Heart right ventricle (tissue), 16 donors: Measurements from ENCODE around the gene TCF12. TPM values are rescaled to one million over a fixed set of nuclear protein-coding genes. Genes with fewer than 3 reads are reported as not detected.

ENCODE experiments used
- ATAC-seq, 8 donors: fragments of 200-7000 bp; cut with Tn5 transposase; one replicate each; pipeline ENCODE4 v1.9.1; 2020; ENCODE audit warnings: mild to moderate bottlenecking in 8 of 8, moderate library complexity in 8 of 8, moderate number of reproducible peaks in 1 of 8
- DNase-seq, 2 donors: peaks; one replicate each; pipeline ENCODE4 v3.0.0-alpha.2; 2020
- H3K27ac ChIP-seq, 10 donors: fragments of 200-600 bp; sonication (generic) in 2 of 10; one replicate each; pipeline versions ENCODE4 v1.5.0 to v1.8.0; 2020 to 2022; ENCODE audit warnings: mild to moderate bottlenecking in 3 of 10
- H3K27me3 ChIP-seq, 7 donors: fragments of 200-600 bp; one replicate each; pipeline ENCODE4 v1.8.0; 2021 to 2022; ENCODE audit warnings: mild to moderate bottlenecking in 2 of 7
- H3K36me3 ChIP-seq, 9 donors: fragments of 200-600 bp; sonication (generic) in 1 of 9; one replicate each; pipeline versions ENCODE4 v1.5.0 to v1.8.0; 2020 to 2022; ENCODE audit warnings: mild to moderate bottlenecking in 2 of 9
- H3K4me1 ChIP-seq, 9 donors: fragments of 200-600 bp; sonication (generic) in 1 of 9; one replicate each; pipeline versions ENCODE4 v1.5.0 to v1.8.0; 2020 to 2022; ENCODE audit warnings: mild to moderate bottlenecking in 4 of 9
- H3K4me3 ChIP-seq, 10 donors: fragments of 200-600 bp; sonication (generic) in 2 of 10; one replicate each; pipeline versions ENCODE4 v1.5.0 to v1.8.0; 2020 to 2022; ENCODE audit warnings: mild to moderate bottlenecking in 7 of 10, moderate library complexity in 2 of 10
- H3K9me3 ChIP-seq, 11 donors: fragments of 200-600 bp in 10 of 11; sonication (generic) in 2 of 11; one replicate each; pipeline versions ENCODE4 v1.5.0 to v1.8.0; 2013 to 2022; ENCODE audit warnings: mild to moderate bottlenecking in 2 of 11, control low read depth in 1 of 11, moderate library complexity in 1 of 11
- CTCF ChIP-seq, 9 donors: fragments of 200-600 bp; sonication (generic) in 2 of 9; IDR thresholded peaks; one replicate each; pipeline versions ENCODE4 v1.5.0 to v1.8.0; 2021 to 2022; ENCODE audit warnings: antibody characterized with exemption in 9 of 9, mild to moderate bottlenecking in 5 of 9, moderate library complexity in 1 of 9
- WGBS, 2 donors: extraction: QIAGEN DNeasy Blood & Tissue Kit; methylation state at CpG; one replicate each; pipeline ENCODE4 v1.1.7; 2013; ENCODE audit warnings: inconsistent platforms in 1 of 2; 5-methylcytosine and 5-hydroxymethylcytosine counted together
- intact Hi-C, 10 donors: fragments of 100-400 bp; cut with DNase I; formaldehyde crosslinking; loops; one replicate each; pipeline versions ENCODE4 v1.11.1 to v1.14.2; 2022
- polyA plus RNA-seq, 2 donors: library from polyadenylated mRNA; stranded (reverse); fragments of 200-250 nt; gene quantifications; one replicate each; pipeline ENCODE4 v1.2.3, GENCODE V29; 2013
- total RNA-seq, 10 donors: library from RNA; stranded (reverse); fragmentation: NEBNext Ultra II Directional in 3 of 10; extraction: Animal tissue kit (Norgen Biotek cat#: 25700) in 3 of 10; gene quantifications; one replicate each; pipeline versions ENCODE4 v1.2.1 to v1.2.4, GENCODE V29; 2021 to 2023
- donor health status: Arrhythmogenic right ventricular cardiomyopathy.
- donor health status: ischemic (EF 13 %, LVEDD 7.1; RV severe dilation, severe dysfunction).
- donor health status: healthy with polysubstance abuse.
- donor health status: DM: no; HTN: yes; CAD: no.
- donor health status: DM: no; HTN: no; CAD: no.
- donor health status: ischemic (EF 25% LVEDD 6.9; RV normal size, moderate dysfunction).
- donor health status: ischemic (EF 25% LVEDD 5.7; RV mildly dilated, moderate dysfunction).
- donor health status: healthy.
- donor health status: DM: yes; HTN: yes; CAD: no.
- donor health status: Ischemic cardiomyopathy.
- donor health status: ischemic (EF 35%, LVEDD 5.7; RV mildly dilated, moderate dysfunction).
- donor health status: nonischemic (EF 11% LVEDD 7.7; RV severe dilation, severe dysfunction).
- donor health status: DM: yes; HTN: yes; CAD: no.
- donor health status: PGD.
- donor health status: ischemic (EF 29% LVEDD 5.4; RV normal size, mild dysfunction).
- donor health status: nonischemic (EF 23%, LVEDD 6.1; RV moderate dilation, normal function).

Gene TCF12
- total and polyA plus RNA-seq, 12 donors = 8.7 to 55.7 (median 38.4) TPM

DNA sequence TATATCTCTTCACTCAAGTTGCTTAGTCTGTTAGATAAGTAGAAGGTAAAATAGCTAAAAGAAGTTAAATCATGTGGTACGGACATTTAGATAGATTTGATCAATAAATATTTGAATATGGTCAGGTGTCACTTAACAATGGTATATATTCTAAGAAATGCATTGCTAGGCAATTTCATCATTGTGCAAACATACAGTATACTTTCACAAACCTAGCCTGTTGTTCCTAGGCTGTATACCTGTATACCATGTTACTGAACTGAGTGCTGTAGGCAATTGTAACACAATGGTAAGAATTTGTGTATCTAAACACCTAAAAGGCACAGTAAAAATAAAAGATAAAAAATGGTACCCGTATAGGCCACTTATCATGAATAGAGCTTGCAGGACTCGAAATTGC is 345.1 kb downstream of the TCF12 start:
- Histone ChIP-seq H3K27me3 (no peaks in the 10 kb centered on the region), H3K9me3 (no peaks in the 10 kb centered on the region), H3K4me3 (no peak overlapping the region), H3K4me1 (peaks cover 0 to 18% (median 0%) of the 10 kb centered on the region in 9 donors), H3K36me3 (peaks cover 0 to 64% (median 20%) of the 10 kb centered on the region in 9 donors), H3K27ac (no peak overlapping the region)
- DNase-seq (no peak), ATAC-seq (no peak)
- TF ChIP-seq CTCF (IDR thresholded peaks at IDR 0.05) = no peak
- 79 to 92% methylated on average over 3 of the region's 3 CpGs for WGBS, 2 donors
- intact Hi-C loops = no loop called here

DNA sequence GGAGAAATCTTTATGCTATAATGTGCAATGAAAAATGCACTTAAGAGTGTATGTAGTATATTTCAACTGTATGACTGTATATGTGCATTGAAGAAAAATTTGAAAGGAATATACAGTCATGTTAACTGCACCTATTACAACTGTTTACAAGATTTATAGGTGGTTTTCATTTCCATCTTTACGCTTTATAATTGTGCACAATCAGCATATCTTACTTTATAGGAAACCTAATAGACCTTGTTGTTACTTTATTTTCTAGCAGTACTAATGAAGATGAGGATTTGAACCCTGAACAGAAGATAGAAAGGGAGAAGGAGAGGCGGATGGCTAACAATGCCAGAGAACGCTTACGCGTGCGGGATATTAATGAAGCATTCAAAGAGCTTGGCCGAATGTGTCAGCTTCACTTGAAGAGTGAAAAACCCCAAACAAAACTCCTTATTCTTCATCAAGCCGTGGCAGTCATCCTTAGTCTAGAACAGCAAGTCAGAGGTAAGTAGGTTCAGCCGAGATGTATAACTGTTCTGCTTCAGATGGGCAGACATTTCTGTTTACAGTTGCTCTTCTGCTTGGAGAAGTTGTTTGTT is 354.4 kb downstream of the TCF12 start:
- Histone ChIP-seq H3K27me3 (no peaks in the 10 kb centered on the region), H3K9me3 (no peaks in the 10 kb centered on the region), H3K4me3 (no peak overlapping the region), H3K4me1 (no peaks in the 10 kb centered on the region), H3K27ac (no peak overlapping the region), H3K36me3 (peaks cover 0 to 61% (median 7%) of the 10 kb centered on the region in 9 donors)
- WGBS, 2 donors = 95 to 96% methylated on average over 9 of the region's 9 CpGs
- no peak for DNase-seq
- ATAC-seq = no peak
- TF ChIP-seq CTCF (IDR thresholded peaks at IDR 0.05) = no peak
- intact Hi-C loops = no loop called here

DNA sequence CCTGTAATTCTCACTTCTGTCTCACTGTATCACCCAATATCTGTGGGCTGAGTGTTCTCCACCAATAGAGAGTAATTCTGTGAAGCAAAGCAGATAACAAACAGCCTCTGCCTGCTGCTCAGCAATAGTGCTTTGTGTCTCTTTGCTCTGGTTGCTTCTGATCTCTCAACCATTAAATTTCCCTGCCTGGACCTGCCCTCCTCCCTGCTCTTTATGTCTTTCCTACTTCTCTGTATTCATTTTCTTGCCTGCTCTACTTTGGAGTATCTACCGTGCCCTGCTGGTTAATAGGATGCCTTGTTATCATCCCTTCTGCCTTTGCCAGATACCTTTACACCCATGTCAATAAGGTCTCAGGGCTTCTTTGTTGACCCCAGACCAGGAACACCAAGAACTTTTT is 355.0 kb downstream of the TCF12 start:
- TF ChIP-seq CTCF (IDR thresholded peaks at IDR 0.05) = no peak
- Histone ChIP-seq H3K27ac (no peak overlapping the region), H3K27me3 (no peaks in the 10 kb centered on the region), H3K9me3 (no peaks in the 10 kb centered on the region), H3K36me3 (peaks cover 0 to 61% (median 7%) of the 10 kb centered on the region in 9 donors), H3K4me3 (no peak overlapping the region), H3K4me1 (no peaks in the 10 kb centered on the region)
- WGBS, 2 donors = 81 to 83% methylated on average over 1 of the region's 1 CpG
- DNase-seq = no peak
- intact Hi-C loops = no loop called here
- no peak for ATAC-seq

GRCh38 chr15:57278439-57278838 is 360.0 kb downstream of the TCF12 start:
- intact Hi-C loops = no loop called here
- Histone ChIP-seq H3K4me3 (no peak overlapping the region), H3K4me1 (peaks cover 0 to 6% (median 0%) of the 10 kb centered on the region in 9 donors), H3K9me3 (no peaks in the 10 kb centered on the region), H3K27ac (no peak overlapping the region), H3K36me3 (peaks cover 0 to 80% (median 13%) of the 10 kb centered on the region in 9 donors), H3K27me3 (no peaks in the 10 kb centered on the region)
- WGBS, 2 donors = 87% methylated on average over 3 of the region's 3 CpGs
- DNase-seq (no peak), ATAC-seq (no peak)
- TF ChIP-seq CTCF (IDR thresholded peaks at IDR 0.05) = no peak
